GM18519 (cell line): ENCODE data around the gene SHISA6.

Source experiments
- ATAC-seq: cut with Tn5 transposase; IDR thresholded peaks from one replicate; pipeline ENCODE4 v1.9.1; 2021; ENCODE audit warnings: mild to moderate bottlenecking, moderate library complexity; ENCODE audit not compliant: unreplicated experiment, low FRiP score

SHISA6 gene

DNA sequence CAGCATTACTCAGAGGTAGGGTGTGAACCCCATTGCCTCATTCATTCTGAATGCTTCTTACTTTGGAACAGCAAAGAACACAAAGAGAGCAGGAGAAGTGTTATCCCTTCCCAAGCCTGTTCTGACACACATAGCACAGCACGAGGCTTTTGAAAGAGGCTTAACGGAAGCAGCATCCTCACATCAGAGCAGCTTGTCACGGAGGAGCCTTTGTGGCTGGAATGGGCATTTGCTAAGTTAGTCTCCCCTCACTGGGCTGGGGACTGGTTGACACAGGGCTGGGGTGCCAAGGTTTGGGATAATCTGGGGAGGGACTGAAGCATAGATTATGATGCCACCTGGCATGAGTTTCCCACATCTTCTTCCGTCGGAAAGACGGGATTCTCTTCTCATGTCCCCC lies 189.7 kb downstream of the SHISA6 start:
- no peak for ATAC-seq

- no peak for ATAC-seq
These were observed 197.7 kb downstream of the SHISA6 start for GRCh38 chr17:11438673-11439072.

GRCh38 chr17:11441004-11441403 lies 200.0 kb downstream of the SHISA6 start:
- no peak for ATAC-seq

DNA sequence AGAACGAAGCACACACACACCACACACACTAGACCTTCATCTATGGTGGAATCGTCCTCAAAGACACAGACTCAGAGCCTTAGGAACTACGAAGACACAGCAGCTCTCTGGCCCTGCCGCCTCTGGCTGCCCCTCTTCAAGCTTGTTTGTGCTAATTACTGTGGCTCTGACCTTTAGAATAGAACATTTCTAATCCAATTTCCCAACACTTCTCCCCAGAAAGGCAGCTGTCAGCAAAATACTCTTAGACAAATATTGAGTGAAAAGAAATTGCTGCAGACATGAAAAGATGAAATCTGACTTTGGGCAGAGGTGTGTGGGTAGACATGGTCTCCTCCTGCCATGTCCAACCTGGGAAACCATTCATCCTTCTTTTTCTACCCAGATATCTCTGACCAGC lies 205.3 kb downstream of the SHISA6 start:
- no peak for ATAC-seq

DNA sequence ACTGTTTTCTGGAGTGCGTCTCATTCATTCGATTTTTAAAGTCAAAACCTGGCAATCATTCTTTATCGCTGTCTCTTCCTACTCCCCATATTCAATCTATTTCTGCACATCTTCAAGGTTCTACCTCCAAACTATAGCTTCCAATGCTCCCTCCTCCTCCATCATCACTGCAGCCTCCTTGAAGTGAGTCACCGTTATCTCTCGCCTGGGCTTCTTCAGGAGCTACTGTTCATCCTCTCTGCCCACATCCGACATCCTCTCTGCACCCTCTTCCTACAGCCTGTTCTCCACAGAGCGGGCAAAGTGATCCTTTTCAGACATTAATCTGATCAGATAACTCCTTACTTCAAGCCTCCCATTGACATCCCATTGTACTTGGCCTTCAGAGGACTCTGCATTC lies 213.1 kb downstream of the SHISA6 start:
- no peak for ATAC-seq

DNA sequence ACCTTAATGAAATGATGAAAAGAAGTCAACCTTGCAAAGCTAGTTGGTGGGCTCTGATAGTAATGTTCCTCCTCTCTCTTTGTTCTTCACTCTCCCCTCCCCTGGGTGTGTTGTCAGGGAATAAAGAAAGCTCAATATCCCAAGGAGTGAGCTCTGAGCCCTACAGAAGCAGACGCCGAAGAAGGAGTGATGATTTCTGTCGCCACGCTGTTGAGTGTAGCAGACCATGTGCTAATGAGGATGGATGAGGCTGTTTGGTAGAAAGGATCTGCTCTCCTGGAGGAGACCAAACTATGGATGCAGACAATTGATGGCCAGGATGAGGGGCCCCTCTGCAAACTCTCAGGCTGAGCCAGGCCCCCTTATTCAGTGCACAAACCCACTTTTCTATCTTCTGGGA lies 217.3 kb downstream of the SHISA6 start:
- no peak for ATAC-seq

GRCh38 chr17:11459861-11460331 lies 218.9 kb downstream of the SHISA6 start:
- ATAC-seq = no peak

DNA sequence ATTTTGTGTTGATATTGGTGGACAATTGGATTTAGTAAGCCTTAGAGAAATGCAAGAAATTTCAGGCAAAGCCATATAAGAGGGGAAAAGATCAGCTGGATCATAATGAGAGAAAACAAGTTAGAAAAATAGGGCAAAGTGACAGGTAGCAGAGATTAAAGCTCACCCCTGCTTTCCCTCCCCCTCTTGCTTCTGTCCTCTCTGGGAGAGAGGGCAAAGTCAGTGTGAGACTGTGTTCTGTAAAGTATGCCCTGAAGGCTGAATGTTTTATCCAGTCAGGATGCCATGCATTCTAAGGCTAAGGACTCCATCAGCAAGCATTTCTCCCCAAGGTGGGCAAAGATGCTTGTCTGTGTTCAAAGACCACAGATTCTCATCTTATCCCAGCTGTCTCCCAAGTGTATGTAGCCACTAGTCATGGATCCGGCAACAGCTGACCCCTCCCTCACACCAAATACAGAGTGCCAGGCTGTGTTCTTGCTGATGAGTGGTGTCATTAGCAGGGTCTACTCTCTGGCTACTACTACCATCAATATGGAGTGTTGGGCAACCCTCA lies 221.1 kb downstream of the SHISA6 start:
- no peak for ATAC-seq

GRCh38 chr17:11467639-11468038 lies 226.6 kb downstream of the SHISA6 start:
- ATAC-seq = no peak

DNA sequence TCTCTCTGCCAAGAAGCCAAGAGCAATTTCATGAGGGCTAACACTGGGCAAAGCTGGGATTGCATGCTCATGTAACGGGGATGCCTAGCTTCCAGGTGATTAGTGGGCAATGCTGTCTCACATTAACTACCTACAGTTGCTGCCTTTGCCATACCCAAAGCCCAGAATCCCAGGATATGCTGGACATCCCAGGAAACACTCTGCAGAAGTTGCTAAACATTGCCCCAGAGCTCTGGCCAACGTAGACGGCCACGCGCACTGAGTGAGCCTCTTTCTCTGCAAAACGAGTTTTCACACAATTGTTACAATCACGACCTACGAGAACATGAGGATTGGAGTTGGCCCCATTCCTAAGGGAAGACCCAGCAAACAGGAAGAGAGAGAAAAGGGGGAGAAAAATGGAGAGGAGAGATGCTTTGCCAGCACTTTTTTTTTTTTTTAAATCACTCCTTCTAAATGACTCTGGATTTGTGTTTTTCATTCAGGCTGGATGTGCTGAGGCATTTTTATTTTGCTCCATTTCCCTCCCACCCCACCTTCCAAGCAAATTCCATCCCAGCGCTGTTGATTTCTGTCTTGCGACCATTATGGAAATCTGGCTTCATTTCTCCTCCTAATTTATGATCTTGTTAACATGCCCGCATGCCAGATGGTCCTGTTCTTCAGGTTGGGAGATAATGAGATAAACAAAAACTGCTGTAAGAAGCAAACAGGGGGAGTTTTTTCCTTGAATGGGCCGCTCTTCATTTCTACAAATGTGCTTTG lies 244.5 kb downstream of the SHISA6 start:
- ATAC-seq = no peak

DNA sequence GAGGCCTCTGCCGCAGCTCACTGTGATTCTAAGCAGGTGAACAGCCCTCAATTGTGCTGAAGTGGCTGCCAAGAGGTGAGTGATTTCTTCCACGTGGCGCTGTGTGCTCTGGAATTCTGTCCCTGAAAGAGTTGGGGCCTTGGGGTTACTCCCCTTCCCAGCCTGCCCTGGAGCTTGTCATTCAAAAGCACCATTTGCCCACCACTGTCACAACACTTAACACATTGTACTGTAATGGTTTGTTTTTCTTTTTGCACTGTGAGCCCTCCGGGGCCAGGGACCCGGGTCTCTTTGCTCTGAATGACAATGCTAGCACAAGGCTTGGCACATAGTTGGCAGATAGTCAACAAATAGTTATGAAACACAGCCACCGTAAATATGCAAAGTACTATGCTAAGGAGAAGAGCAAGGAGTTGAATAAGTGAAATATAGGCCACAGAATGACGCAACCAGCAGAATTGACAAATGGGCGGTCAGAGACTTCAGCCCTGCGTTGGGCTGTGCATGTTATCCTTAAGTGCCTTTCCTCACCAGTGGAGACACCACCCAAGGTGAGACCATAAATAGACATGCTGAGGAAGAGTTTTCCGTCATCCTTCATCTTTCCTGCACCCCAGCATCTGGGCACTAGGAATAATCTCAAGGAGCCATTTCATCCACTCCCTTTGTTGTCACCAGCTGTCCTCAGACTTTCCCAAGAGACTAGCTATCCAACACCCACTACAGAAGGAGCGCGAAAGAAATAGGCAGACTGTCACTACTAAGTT lies 245.3 kb downstream of the SHISA6 start:
- no peak for ATAC-seq

- no peak for ATAC-seq
These were observed 245.9 kb downstream of the SHISA6 start for GRCh38 chr17:11486868-11487310.

DNA sequence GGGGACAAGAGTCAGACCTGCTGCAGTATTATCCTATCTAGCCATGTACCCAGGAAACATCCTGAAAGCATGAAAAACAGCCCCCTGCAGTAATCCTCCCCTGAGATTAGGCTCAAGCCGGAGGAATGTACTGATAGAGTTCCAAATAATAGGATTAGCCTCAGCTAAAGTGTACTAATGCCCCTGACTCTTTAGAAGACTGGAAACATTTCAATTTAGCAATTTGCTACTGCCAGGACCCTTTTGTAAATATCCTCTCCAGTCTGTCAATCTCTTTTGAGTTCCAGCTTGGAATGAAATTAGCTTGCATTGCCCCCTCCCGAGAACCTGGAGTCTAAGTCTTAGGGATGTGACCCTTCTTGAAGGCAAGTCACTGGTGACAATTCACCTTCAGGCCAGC lies 246.5 kb downstream of the SHISA6 start:
- ATAC-seq = no peak

GRCh38 chr17:11488407-11488806 lies 247.4 kb downstream of the SHISA6 start:
- no peak for ATAC-seq

GRCh38 chr17:11490171-11490755 lies 249.2 kb downstream of the SHISA6 start:
- no peak for ATAC-seq

- no peak for ATAC-seq
These were observed 251.5 kb downstream of the SHISA6 start for GRCh38 chr17:11492511-11492910.

DNA sequence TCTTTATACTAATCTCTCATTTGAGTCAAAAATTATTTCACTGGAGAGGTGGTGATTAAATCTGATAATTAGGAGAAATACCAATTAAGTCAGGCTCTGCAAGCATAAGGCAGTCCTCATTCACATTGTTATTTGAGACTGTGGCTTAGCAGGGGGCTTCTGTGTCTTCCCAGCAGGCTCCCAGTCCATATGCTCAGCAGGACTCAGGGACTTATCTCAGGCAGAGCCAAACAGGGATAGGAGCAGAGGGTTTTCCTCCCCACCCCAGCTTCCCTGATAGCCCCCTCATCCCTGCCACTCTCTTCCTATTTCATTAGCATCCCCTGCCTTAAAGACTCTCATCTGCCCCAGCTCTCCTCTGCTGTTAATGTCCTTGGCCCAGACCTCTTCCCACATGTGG lies 252.9 kb downstream of the SHISA6 start:
- ATAC-seq = no peak

- no peak for ATAC-seq
These were observed 254.6 kb downstream of the SHISA6 start for GRCh38 chr17:11495613-11496012.

DNA sequence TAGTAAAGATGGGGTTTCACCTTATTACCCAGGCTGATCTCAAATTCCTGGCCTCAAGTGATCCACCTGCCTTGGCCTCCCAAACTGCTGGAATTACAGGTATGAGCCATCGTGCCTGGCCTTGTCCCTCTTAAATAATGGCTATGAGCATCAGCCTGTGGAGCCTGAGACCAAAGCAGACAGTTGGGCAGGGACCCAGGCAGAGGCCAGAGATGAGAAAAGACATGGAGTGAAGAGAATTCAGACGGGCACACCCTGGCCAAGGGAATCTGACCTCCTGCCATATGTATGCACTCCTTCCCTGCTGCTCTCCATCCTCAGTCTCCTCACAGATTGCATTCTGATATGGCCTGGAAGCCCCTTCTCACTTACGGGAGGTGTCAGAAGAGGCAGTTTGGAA lies 258.9 kb downstream of the SHISA6 start:
- no peak for ATAC-seq

GRCh38 chr17:11503308-11504035 lies 262.5 kb downstream of the SHISA6 start:
- no peak for ATAC-seq
